Stomach (tissue), 9 donors: Measurements from ENCODE around the gene OBSCN. TPM values are rescaled to one million over a fixed set of nuclear protein-coding genes. Genes with fewer than 3 reads are reported as not detected.
"Not testable (repeated sequence)": the region's sequence is repeated elsewhere in the genome, so short reads cannot be mapped to it uniquely, and the experiment has no call there.

Experiments used
- DNase-seq, 2 donors: peaks; one replicate each; pipeline versions ENCODE4 v3.0.0 to v3.0.0-alpha.2; 2013 to 2019
- H3K27ac ChIP-seq, 5 donors: fragments of 200-600 bp in 4 of 5; sonication (generic) in 4 of 5; one replicate each; pipeline ENCODE4 v1.5.1; 2013 to 2019; ENCODE audit warnings: mild to moderate bottlenecking in 1 of 5, moderate library complexity in 1 of 5
- H3K27me3 ChIP-seq, 3 donors: fragments of 200-600 bp; sonication (generic); one replicate each; pipeline ENCODE4 v1.5.1; 2017 to 2019; ENCODE audit warnings: mixed run types in 1 of 3
- H3K36me3 ChIP-seq, 4 donors: fragments of 200-600 bp; sonication (generic); 1 replicate in 3 of 4; 2 replicates in 1 of 4; pipeline ENCODE4 v1.5.1; 2016 to 2019
- H3K4me1 ChIP-seq, 4 donors: fragments of 200-600 bp; sonication (generic); one replicate each; pipeline ENCODE4 v1.5.1; 2016 to 2019
- H3K4me3 ChIP-seq, 4 donors: fragments of 200-600 bp; sonication (generic) in 3 of 4; one replicate each; pipeline ENCODE4 v1.5.1; 2016 to 2019; ENCODE audit warnings: mild to moderate bottlenecking in 1 of 4
- H3K9me3 ChIP-seq, 4 donors: fragments of 200-600 bp; sonication (generic); one replicate each; pipeline ENCODE4 v1.5.1; 2016 to 2019
- EP300 ChIP-seq: sonication (generic); formaldehyde crosslinking; IDR thresholded peaks from one replicate; pipeline ENCODE4 v1.6.1; 2017; ENCODE audit warnings: antibody characterized with exemption
- POLR2A ChIP-seq, 4 donors: fragments of 450-650 bp; IDR thresholded peaks; one replicate each; pipeline ENCODE4 v1.6.1; 2016; ENCODE audit warnings: antibody characterized with exemption in 4 of 4, control low read depth in 2 of 4, mild to moderate bottlenecking in 1 of 4, moderate library complexity in 1 of 4
- POLR2AphosphoS5 ChIP-seq, 3 donors: sonication (generic); formaldehyde crosslinking; IDR thresholded peaks; one replicate each; pipeline ENCODE4 v1.6.1; 2016; ENCODE audit warnings: antibody characterized with exemption in 3 of 3
- WGBS, 5 donors: extraction: QIAGEN DNeasy Blood & Tissue Kit in 3 of 5; methylation state at CpG; one replicate each; pipeline versions ENCODE4 v1.1.5 to v1.1.7; 2013 to 2018; 5-methylcytosine and 5-hydroxymethylcytosine counted together
- intact Hi-C: fragments of 100-400 bp; cut with DNase I; formaldehyde crosslinking; loops from one replicate; pipeline ENCODE4 v1.15.1; 2023; ENCODE audit warnings: low total_unique reads
- polyA plus RNA-seq, 3 donors: library from polyadenylated mRNA; stranded (reverse); fragments of 200-250 nt; gene quantifications; one replicate each; pipeline ENCODE4 v1.2.3, GENCODE V29; 2013
- total RNA-seq, 5 donors: library from RNA; depleted of rRNA; stranded (reverse); fragments of >200 nt; gene quantifications; one replicate each; pipeline versions ENCODE4 v1.1.0 to v1.2.3, GENCODE V29; 2014 to 2016
- TF ChIP-seq, protein P1 (sequence below), 7 experiments: fragments of 450-650 bp in 4 of 7; fragments of 200-600 bp in 3 of 7; sonication (generic) in 3 of 7; IDR thresholded peaks; one replicate each; pipeline ENCODE4 v1.5.1; 2016 to 2019; ENCODE audit warnings: antibody characterized with exemption in 7 of 7, control low read depth in 2 of 7, mild to moderate bottlenecking in 1 of 7
- donor health status: healthy with polysubstance abuse.
- donor health status: Bipolar disorder and iron deficiency.
- donor health status: healthy.

Gene OBSCN
- total and polyA plus RNA-seq, 8 donors, result 7.2 to 111 (median 24.7) TPM

DNA sequence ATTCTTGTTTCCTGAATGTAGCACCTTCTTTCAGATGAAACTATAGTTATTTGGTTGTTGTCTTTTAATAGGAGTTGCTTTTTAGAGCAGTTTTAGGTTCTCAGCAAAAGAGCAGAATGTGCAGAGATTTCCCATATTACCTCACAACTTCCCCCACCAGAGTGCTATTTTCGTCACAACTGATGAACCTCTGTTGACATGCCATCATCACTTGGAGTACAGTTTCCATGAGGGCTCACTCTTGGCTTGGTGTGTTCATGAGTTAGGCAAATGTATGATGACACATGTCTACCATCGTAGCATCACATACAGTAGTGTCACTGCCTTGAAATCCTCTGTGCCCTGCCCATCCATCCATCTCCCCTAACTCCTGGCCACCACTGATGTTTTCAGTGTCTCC lies 38.5 kb upstream of the OBSCN start:
- 86 to 94% (median 88%) methylated on average over 2 of the region's 2 CpGs for WGBS, 5 donors
- Histone ChIP-seq H3K27ac (no peak overlapping the region), H3K9me3 (no peaks in the 10 kb centered on the region), H3K4me3 (no peak overlapping the region), H3K27me3 (no peaks in the 10 kb centered on the region), H3K36me3 (peaks cover 0 to 19% (median 9%) of the 10 kb centered on the region in 4 donors), H3K4me1 (peaks cover 4 to 31% (median 16%) of the 10 kb centered on the region in 4 donors)
- peak in 1 of 2 donors; percentile 1 for DNase-seq
- intact Hi-C loops, result no loop called here
- TF ChIP-seq, protein P1, sequence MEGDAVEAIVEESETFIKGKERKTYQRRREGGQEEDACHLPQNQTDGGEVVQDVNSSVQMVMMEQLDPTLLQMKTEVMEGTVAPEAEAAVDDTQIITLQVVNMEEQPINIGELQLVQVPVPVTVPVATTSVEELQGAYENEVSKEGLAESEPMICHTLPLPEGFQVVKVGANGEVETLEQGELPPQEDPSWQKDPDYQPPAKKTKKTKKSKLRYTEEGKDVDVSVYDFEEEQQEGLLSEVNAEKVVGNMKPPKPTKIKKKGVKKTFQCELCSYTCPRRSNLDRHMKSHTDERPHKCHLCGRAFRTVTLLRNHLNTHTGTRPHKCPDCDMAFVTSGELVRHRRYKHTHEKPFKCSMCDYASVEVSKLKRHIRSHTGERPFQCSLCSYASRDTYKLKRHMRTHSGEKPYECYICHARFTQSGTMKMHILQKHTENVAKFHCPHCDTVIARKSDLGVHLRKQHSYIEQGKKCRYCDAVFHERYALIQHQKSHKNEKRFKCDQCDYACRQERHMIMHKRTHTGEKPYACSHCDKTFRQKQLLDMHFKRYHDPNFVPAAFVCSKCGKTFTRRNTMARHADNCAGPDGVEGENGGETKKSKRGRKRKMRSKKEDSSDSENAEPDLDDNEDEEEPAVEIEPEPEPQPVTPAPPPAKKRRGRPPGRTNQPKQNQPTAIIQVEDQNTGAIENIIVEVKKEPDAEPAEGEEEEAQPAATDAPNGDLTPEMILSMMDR (IDR thresholded peaks at IDR 0.05), result no peak
- TF ChIP-seq POLR2AphosphoS5 (IDR thresholded peaks at IDR 0.05) (no peak), EP300 (no peak), POLR2A (IDR thresholded peaks at IDR 0.05) (no peak)

DNA sequence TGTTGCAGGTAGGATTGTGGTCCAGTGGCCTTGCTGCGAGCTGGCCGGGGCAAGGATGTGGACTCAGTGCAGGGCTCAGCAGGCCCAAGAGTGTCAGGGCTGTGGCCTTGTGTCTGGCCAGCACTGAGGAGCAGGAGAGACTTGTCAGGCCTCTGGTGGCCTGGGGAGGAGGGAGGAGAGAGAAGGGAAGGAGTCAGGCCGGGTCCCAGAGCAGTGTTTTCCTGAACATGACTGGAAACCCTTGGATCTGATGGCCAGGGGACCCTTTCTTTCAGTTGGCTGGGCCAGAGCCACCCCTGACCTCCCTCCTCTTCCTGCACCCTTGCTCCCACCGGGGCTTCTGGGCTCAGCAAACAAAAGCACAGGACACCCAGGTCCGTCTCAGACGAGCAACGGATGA lies 37.2 kb upstream of the OBSCN start:
- intact Hi-C loops, result no loop called here
- peaks cover 0 to 25% (median 16%) of the 10 kb centered on the region in 4 donors for H3K4me1 ChIP-seq
- 85 to 90% (median 89%) methylated on average over 7 of the region's 7 CpGs for WGBS, 5 donors

DNA sequence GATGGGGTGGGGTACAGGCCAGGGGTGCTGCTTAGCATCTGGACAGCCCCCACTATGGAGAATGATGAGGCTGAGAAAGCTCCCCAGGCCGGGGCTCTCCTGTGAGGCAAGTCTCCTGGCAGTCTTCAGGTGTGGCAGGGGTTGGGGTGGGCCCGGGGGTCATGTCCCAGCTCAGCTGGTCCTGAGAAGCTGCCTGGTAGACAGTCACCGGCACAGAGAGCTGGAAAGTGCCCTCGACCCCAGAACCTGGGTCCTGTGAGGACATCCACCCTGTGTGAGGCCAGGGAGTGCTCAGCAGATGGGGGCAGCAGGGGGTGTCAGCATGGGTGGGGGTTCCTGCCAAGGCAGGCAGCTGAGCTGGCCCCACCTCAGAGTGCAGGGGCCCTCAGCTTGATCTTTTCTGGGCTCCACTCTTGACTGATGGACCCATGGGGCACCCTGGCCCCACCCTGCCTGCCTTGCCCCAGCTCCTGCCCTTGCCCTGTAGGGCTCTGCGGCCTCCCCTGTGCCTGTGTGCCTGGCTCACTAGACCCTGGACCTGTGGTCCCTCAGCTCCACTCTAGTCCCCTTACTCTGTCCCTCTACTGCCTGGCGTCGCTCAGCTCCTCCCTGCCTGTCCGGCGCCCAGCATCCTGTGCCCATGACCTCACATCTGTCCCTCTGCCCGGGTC lies 36.5 kb upstream of the OBSCN start:
- Histone ChIP-seq H3K4me3 (no peak overlapping the region), H3K27ac (peak overlapping the region in 1 of 5 donors; percentile 34), H3K36me3 (peaks cover 0 to 33% (median 25%) of the 10 kb centered on the region in 4 donors), H3K27me3 (no peaks in the 10 kb centered on the region), H3K9me3 (no peaks in the 10 kb centered on the region), H3K4me1 (peaks cover 0 to 28% (median 15%) of the 10 kb centered on the region in 4 donors)
- intact Hi-C loops, result no loop called here
- DNase-seq, result no peak
- TF ChIP-seq POLR2A (IDR thresholded peaks at IDR 0.05), result no peak
- TF ChIP-seq POLR2AphosphoS5 (IDR thresholded peaks at IDR 0.05), result no peak
- TF ChIP-seq, protein P1 (IDR thresholded peaks at IDR 0.05), result no peak
- TF ChIP-seq EP300, result no peak
- WGBS, 5 donors, result 76 to 84% (median 76%) methylated on average over 10 of the region's 10 CpGs

More for the DNA sequence above, 37.2 kb upstream of the OBSCN start:
- H3K36me3 ChIP-seq, result peaks cover 0 to 30% (median 19%) of the 10 kb centered on the region in 4 donors
- no peak for DNase-seq
- TF ChIP-seq, protein P1 (IDR thresholded peaks at IDR 0.05), result no peak
- TF ChIP-seq EP300 (no peak), POLR2A (IDR thresholded peaks at IDR 0.05) (no peak), POLR2AphosphoS5 (IDR thresholded peaks at IDR 0.05) (no peak)
- no peak overlapping the region for H3K27ac ChIP-seq
- no peaks in the 10 kb centered on the region for H3K9me3 ChIP-seq
- no peaks in the 10 kb centered on the region for H3K27me3 ChIP-seq
- H3K4me3 ChIP-seq, result no peak overlapping the region

DNA sequence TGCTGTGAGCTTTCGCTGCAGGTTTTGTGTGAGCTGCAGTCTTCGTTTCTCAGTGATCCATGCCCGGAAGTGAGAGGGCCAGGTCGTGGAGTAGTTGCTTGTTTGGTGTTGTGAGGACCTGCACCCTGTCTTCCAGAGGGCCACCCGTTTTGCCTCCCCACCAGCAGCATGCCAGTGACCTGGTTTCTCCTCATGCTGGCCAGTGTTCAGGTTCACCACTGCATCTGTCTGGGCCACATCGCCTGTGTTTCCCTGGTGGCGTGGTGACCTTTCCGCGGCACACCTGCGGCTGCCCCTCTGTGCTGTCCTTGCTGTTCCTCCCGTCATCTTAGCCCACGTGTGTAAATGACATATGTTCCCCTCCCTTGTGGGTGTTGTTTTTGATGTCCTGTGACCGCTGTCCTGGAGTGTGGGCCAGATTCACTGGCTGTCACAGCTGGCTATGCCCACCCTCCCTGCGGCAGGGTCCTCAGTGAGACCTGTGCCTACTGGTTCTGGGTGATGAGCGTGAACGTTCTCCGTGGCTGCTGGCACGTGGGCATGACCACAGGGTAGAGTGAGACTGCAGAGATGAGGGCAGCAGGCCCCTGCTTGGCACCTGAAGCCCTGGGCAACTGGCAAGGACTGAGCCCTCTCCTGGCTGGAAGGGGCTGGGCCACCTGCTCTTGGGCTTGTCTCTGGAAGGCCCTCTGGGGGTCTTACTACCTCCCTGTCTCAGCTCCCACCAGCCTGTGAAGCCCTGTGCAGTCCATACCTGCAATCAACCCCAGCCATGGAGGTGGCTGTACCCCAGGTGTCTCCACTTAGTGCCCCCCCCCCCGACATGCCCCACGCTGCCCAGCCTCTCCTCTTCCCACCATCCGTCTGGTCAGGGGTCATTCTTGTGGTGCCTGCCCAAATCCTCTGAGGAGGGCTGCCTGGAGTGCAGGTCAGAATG lies 35.0 kb upstream of the OBSCN start:
- WGBS, 5 donors, result 76 to 88% (median 86%) methylated on average over 14 to 21 of the region's 21 CpGs
- DNase-seq, result no peak
- no peak for TF ChIP-seq POLR2AphosphoS5 (IDR thresholded peaks at IDR 0.05)
- TF ChIP-seq POLR2A (IDR thresholded peaks at IDR 0.05), result no peak
- TF ChIP-seq EP300, result no peak
- TF ChIP-seq, protein P1 (IDR thresholded peaks at IDR 0.05), result no peak
- Histone ChIP-seq H3K36me3 (peaks cover 0 to 41% (median 27%) of the 10 kb centered on the region in 4 donors), H3K4me1 (peaks cover 0 to 22% (median 7%) of the 10 kb centered on the region in 4 donors), H3K27me3 (no peaks in the 10 kb centered on the region), H3K27ac (no peak overlapping the region), H3K4me3 (no peak overlapping the region), H3K9me3 (no peaks in the 10 kb centered on the region)
- intact Hi-C loops, result no loop called here

DNA sequence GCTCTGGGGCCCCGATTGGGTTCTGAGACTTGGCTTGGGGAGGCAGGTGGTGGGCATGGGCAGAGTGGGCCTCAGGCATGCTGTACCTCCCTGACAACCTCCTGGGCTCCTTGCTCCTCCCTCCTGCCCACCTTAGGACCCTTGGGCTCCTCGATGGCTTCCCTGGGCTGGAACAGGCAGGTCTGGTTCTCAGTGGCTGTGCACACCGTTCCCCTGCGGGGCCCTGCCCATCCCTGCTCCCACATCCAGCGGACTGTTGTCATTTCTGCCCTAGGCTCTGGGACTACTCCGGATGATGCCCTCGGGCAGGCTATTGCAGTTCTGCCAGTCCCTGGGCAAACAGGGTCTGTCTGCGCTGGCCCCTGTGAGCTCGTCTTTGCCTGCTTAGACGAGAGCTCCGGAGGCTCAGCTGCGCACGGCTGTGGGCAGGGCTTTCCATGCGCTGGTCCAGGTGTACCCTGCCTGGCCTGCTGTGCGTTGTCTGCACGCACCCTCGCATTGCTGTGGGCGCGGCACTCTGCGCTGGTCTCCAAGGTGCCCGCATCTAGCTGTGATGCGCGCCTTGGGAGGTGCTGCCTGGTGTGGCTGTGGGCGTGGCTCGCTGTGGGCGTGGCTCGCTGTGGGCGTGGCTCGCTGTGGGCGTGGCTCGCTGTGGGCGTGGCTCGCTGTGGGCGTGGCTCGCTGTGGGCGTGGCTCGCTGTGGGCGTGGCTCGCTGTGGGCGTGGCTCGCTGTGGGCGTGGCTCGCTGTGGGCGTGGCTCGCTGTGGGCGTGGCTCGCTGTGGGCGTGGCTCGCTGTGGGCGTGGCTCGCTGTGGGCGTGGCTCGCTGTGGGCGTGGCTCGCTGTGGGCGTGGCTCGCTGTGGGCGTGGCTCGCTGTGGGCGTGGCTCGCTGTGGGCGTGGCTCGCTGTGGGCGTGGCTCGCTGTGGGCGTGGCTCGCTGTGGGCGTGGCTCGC lies 34.0 kb upstream of the OBSCN start:
- 56 to 82% (median 64%) methylated on average over 5 to 33 of the region's 69 CpGs for WGBS, 5 donors
- H3K4me1 ChIP-seq, result peaks cover 3 to 25% (median 10%) of the 10 kb centered on the region in 4 donors
- DNase-seq, result peak in 1 of 2 donors; percentile 35
- H3K9me3 ChIP-seq, intact Hi-C loops, H3K27me3 ChIP-seq: not testable (repeated sequence)
- peaks cover 0 to 33% (median 23%) of the 10 kb centered on the region in 4 donors for H3K36me3 ChIP-seq
- peak overlapping the region in 1 of 4 donors; percentile 16 for H3K4me3 ChIP-seq
- H3K27ac ChIP-seq, result peak overlapping the region in 1 of 5 donors; percentile 73
